Superior temporal gyrus (tissue), 1 donor: ENCODE results near the gene SIRT4.
A peak's percentile ranks its signal among the peaks of the same experiment; 100 is the strongest.
"Not testable (repeated sequence)": the region's sequence is repeated elsewhere in the genome, so short reads cannot be mapped to it uniquely, and the experiment has no call there.

Experiments
- DNase-seq: peaks from one replicate; pipeline ENCODE4 v3.0.0-alpha.2; 2016; ENCODE audit errors: extremely low spot score

Gene SIRT4

GRCh38 chr12:120335447-120335846 is 33.3 kb downstream of the SIRT4 start:
- peak; percentile 17 for DNase-seq

- not testable (repeated sequence) for DNase-seq
Measured at GRCh38 chr12:120336392-120336791, 34.3 kb downstream of the SIRT4 start.

- DNase-seq = no peak
Measured at GRCh38 chr12:120337730-120338129, 35.6 kb downstream of the SIRT4 start.

GRCh38 chr12:120339256-120339655 is 37.1 kb downstream of the SIRT4 start:
- DNase-seq = no peak

- no peak for DNase-seq
Measured at GRCh38 chr12:120342175-120343038, 40.3 kb downstream of the SIRT4 start.

GRCh38 chr12:120343039-120343537 is 41.0 kb downstream of the SIRT4 start:
- DNase-seq = no peak

- no peak for DNase-seq
Measured at GRCh38 chr12:120343692-120344091, 41.6 kb downstream of the SIRT4 start.

GRCh38 chr12:120346031-120346430 is 43.9 kb downstream of the SIRT4 start:
- no peak for DNase-seq

- DNase-seq = no peak
Measured at GRCh38 chr12:120346681-120347080, 44.6 kb downstream of the SIRT4 start.

- no peak for DNase-seq
Measured at GRCh38 chr12:120347766-120348165, 45.6 kb downstream of the SIRT4 start.

- DNase-seq = no peak
Measured at GRCh38 chr12:120350576-120351350, 48.6 kb downstream of the SIRT4 start.

GRCh38 chr12:120352117-120352516 is 50.0 kb downstream of the SIRT4 start:
- no peak for DNase-seq

GRCh38 chr12:120353136-120353535 is 51.0 kb downstream of the SIRT4 start:
- DNase-seq = no peak

GRCh38 chr12:120353556-120354317 is 51.6 kb downstream of the SIRT4 start:
- no peak for DNase-seq

- peak; percentile 85 for DNase-seq
Measured at GRCh38 chr12:120356567-120357030, 54.5 kb downstream of the SIRT4 start.

GRCh38 chr12:120357104-120357503 is 55.0 kb downstream of the SIRT4 start:
- DNase-seq = no peak

GRCh38 chr12:120358412-120359100 is 56.4 kb downstream of the SIRT4 start:
- DNase-seq = no peak

GRCh38 chr12:120359128-120359527 is 57.0 kb downstream of the SIRT4 start:
- no peak for DNase-seq

GRCh38 chr12:120361506-120362208 is 59.5 kb downstream of the SIRT4 start:
- peak; percentile 79 for DNase-seq
